HepG2 (cell line): ENCODE results near the gene RAB43. TPM values are rescaled to one million over a fixed set of nuclear protein-coding genes. Genes with fewer than 3 reads are reported as not detected.

ENCODE experiments used
- ARID4A ChIP-seq: sonication (generic); formaldehyde crosslinking; IDR thresholded peaks from 2 replicates; pipeline ENCODE4 v1.5.0; 2020; ENCODE audit warnings: mild to moderate bottlenecking, missing genetic modification reagents, borderline replicate concordance
- ATF2 ChIP-seq: sonication (generic); formaldehyde crosslinking; IDR thresholded peaks from 2 replicates; pipeline ENCODE4 v1.4.0; 2020; ENCODE audit warnings: missing genetic modification reagents
- EP300 ChIP-seq, 3 experiments: sonication (generic) in 1 of 3; formaldehyde crosslinking in 1 of 3; IDR thresholded peaks; 2 replicates each; pipeline versions ENCODE4 v1.5.1 to v1.6.1; 2011 to 2020; ENCODE audit warnings: low read depth in 2 of 3, low read length in 2 of 3, borderline replicate concordance in 1 of 3, improper control_type of control experiment in 1 of 3, mild to moderate bottlenecking in 1 of 3, missing genetic modification reagents in 1 of 3, moderate library complexity in 1 of 3
- HNF4G ChIP-seq, 2 experiments: sonication (generic) in 1 of 2; formaldehyde crosslinking in 1 of 2; IDR thresholded peaks; 2 replicates each; pipeline versions ENCODE4 v1.4.0 to v1.6.1; 2011 to 2020; ENCODE audit warnings: borderline replicate concordance in 2 of 2, low read depth in 2 of 2, mild to moderate bottlenecking in 2 of 2, low read length in 1 of 2, missing genetic modification reagents in 1 of 2, moderate library complexity in 1 of 2
- MTA1 ChIP-seq: sonication (generic); formaldehyde crosslinking; IDR thresholded peaks from 2 replicates; pipeline ENCODE4 v1.4.0; 2020; ENCODE audit warnings: missing genetic modification reagents, mild to moderate bottlenecking, borderline replicate concordance
- PCBP2 ChIP-seq: fragments of 200-400 bp; formaldehyde crosslinking; optimal IDR thresholded peaks from 2 replicates; pipeline ENCODE3; 2018; ENCODE audit warnings: low read length, low read depth; ENCODE audit not compliant: poor library complexity, severe bottlenecking
- SAP130 ChIP-seq: IDR thresholded peaks from 2 replicates; pipeline ENCODE4 v1.6.1; 2016; ENCODE audit warnings: low read depth
- SRY ChIP-seq: sonication (generic); formaldehyde crosslinking; IDR thresholded peaks from 2 replicates; pipeline ENCODE4 v1.8.0; 2022; ENCODE audit warnings: mild to moderate bottlenecking, missing genetic modification reagents
- XRCC5 ChIP-seq: fragments of 200-400 bp; formaldehyde crosslinking; optimal IDR thresholded peaks from 2 replicates; pipeline ENCODE3; 2017; ENCODE audit warnings: mild to moderate bottlenecking, low read length
- ZMYM4 ChIP-seq: sonication (generic); formaldehyde crosslinking; IDR thresholded peaks from 2 replicates; pipeline ENCODE4 v1.8.1; 2023; ENCODE audit warnings: mild to moderate bottlenecking, missing genetic modification reagents
- ZNF256 ChIP-seq: sonication (generic); formaldehyde crosslinking; conservative IDR thresholded peaks from 2 replicates; pipeline ENCODE4 v1.4.0; 2020; ENCODE audit warnings: missing genetic modification reagents
- ZNF460 ChIP-seq: sonication (generic); formaldehyde crosslinking; IDR thresholded peaks from 2 replicates; pipeline ENCODE4 v1.5.1; 2020; ENCODE audit warnings: missing genetic modification reagents, mild to moderate bottlenecking, borderline replicate concordance
- polyA plus RNA-seq, 8 experiments: library from polyadenylated mRNA; depleted of rRNA in 3 of 8; stranded (reverse) in 7 of 8; unstranded in 1 of 8; fragments of >200 nt; fragmentation: Illumina TruSeq in 4 of 8; extraction: Trizol in 4 of 8; gene quantifications; 2 replicates each; pipeline versions ENCODE4 v1.2.1 to v1.2.3, GENCODE V29; 2011 to 2016; ENCODE audit warnings: low read depth in 4 of 8, missing spikeins in 1 of 8, mixed read lengths in 1 of 8; ENCODE audit not compliant: insufficient read depth in 1 of 8
- total RNA-seq, 5 experiments: library from RNA; depleted of rRNA; stranded (reverse); fragments of >200 nt; fragmentation: Illumina TruSeq; extraction: Trizol; gene quantifications; 2 replicates each; pipeline ENCODE4 v1.2.3, GENCODE V29; 2016; ENCODE audit warnings: low read depth in 1 of 5

Gene RAB43
- total and polyA plus RNA-seq, 2 of the 13 experiments (the other 11 are each of a cell fraction or from before 2014, with no cell fraction given) = 11.8 to 18.4 TPM

DNA sequence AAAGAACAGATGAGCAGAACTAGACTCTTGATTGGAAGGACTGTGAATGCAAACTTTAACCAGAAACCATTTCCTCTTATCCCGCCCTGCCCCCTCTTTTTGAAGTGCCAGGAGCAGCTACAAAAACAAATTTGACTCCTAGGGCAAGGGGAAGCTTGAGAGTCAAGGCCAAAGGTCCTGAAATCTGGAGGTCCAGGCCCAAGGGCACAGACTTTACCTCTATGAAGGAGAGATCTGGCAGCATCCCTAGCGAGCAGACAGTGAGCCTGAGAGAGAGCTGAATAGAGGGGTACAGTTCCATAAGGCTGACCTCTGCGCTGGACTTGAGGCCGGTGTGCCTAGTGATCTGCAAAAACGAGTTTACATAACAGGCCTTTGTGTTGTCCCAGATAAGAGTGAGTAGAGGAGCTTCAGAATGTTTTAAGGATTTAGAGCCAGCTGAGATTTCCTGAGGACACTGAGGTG, 5.1 kb downstream of the RAB43 start (continued):
- peak; percentile 73 for TF ChIP-seq HNF4G (IDR thresholded peaks at IDR 0.05; ENCODE audit: borderline replicate concordance, low read depth, low read length)
- peak; percentile 80; the same call in 1 of the 2 replicates for TF ChIP-seq HNF4G (CRISPR knock-in tag; IDR thresholded peaks at IDR 0.05; ENCODE audit: borderline replicate concordance, low read depth)
- peak in 1 of 2 experiments; percentile 45; a peak in 1 of 4 replicates for TF ChIP-seq EP300 (IDR thresholded peaks at IDR 0.05; ENCODE audit: low read depth in 2 of 2, low read length in 2 of 2)
- TF ChIP-seq EP300 (CRISPR knock-in tag; IDR thresholded peaks at IDR 0.05; ENCODE audit: borderline replicate concordance) = peak; percentile 21; the same call in 1 of the 2 replicates
- TF ChIP-seq SAP130 (CRISPR knock-in tag) = peak; percentile 59; the same call in 1 of the 2 replicates
- TF ChIP-seq MTA1 (CRISPR knock-in tag) = no peak
- TF ChIP-seq ZNF460 (CRISPR knock-in tag) = no peak
- peak; percentile 28; the same call in 1 of the 2 replicates for TF ChIP-seq ARID4A (CRISPR knock-in tag)
- TF ChIP-seq SRY (CRISPR knock-in tag) = no peak
- TF ChIP-seq ATF2 (CRISPR knock-in tag) = 0 out of 2 replicates have a peak, but pooled peaks have one; percentile 16
- peak; percentile 35 for TF ChIP-seq XRCC5
- no peak for TF ChIP-seq ZNF256 (CRISPR knock-in tag)
- TF ChIP-seq ZMYM4 (CRISPR knock-in tag) = 0 out of 2 replicates have a peak, but pooled peaks have one; percentile 25
- no peak for TF ChIP-seq PCBP2
